Measurements from ENCODE around the gene TNFRSF1B. TPM values are rescaled to one million over a fixed set of nuclear protein-coding genes. Genes with fewer than 3 reads are reported as not detected.
"Not testable (repeated sequence)": the region's sequence is repeated elsewhere in the genome, so short reads cannot be mapped to it uniquely, and the experiment has no call there.

The TNFRSF1B gene
- total RNA-seq, 1 donor from 2014 or later: 50.4 TPM

DNA sequence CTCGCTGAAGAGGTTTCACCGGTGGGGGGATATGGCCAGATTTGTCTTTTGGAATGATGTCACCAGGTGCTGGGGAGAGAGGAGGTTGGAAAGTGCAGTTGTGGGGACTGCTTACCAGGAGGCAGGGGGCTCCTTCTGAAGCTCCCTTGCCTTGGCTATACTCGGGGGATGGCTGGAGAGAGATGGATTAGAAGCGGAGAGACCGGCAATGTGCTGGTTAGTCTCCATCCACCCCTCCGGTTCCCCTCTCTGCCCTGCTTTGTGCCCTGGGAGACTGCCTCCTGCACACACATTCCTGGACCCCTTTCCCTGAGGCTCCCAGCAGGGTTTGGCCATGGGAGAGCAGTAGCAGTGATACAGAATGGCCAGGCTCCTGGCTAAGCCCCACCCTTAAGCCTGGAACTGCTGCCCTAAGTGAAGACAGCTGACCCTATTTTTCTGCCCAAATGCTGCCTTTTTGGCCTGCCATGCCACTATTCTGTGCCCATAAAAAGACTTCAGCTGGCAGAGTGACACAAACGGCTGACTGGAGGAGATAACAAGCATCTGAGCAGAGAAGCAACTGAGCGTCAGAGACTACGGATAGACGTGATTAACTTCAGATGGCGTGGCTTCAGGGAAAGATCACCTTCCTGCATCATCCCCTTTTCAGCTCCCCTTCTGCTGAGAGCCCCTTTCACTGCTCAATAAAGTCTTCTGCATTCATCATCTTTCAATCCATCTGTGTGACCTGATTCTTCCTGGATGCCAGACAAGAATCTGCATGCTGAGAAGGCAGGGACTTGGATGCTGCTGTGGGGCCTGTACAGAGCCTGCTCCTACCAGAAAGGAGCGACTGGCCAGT lies 48.5 kb downstream of the TNFRSF1B start:
- DNase-seq (ENCODE audit: low spot score): no peak

DNA sequence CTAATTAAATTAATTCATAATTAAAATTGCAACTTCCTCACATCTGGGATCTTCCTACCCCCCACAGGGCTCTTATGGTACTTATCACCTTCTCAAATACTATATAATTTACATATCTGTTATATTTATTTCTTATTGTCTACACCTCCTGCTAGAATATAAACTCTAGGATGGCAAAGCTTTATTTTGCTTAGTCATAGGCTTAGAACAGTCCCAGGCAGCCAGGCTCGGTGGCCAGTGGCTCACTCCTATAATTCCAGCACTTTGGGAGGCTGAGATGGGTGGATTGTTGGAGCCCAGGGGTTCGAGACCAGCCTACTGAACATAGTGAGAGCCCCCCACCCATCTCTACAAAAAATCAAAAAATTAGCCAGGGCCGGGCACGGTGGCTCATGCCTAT lies 53.0 kb downstream of the TNFRSF1B start:
- no peak for DNase-seq (ENCODE audit: low spot score)

DNA sequence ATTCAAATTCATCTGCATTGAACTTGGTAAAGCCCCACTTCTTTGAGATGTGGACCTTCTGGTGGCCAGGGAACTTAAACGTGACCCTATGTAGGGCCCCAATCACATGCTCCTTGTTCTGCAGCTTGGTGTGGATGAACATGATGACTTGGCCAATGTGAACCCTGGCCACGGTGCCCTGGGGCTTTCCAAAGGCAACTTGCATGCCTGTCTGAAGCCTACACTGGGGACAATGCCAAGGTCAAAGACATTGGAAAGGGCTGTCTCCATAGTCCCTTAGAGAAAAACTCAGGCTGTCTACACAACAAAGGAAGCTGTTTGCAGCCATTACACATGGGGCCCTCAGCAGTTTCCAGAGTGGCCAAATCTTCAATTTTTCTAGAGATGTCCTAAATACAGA lies 54.1 kb downstream of the TNFRSF1B start:
- DNase-seq (ENCODE audit: low spot score): no peak

DNA sequence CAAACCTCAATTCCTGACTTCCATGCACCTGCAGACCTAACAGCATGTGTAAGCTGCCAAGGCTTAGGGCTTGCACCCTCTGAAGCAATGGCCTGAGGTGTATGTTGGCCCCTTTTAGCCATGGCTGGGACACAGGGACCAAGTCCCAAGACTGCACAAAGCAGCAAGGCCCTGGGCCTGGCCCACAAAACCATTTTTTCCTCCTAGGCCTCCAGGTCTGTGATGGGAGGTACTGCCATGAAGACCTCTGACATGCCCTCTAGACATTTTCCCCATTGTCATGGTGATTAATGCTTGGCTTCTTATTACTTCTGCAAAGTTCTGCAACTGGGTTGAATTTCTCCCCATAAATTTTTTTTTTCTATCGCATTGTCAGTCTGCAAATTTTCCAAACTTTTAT lies 55.9 kb downstream of the TNFRSF1B start:
- not testable (repeated sequence) for DNase-seq (ENCODE audit: low spot score)

DNA sequence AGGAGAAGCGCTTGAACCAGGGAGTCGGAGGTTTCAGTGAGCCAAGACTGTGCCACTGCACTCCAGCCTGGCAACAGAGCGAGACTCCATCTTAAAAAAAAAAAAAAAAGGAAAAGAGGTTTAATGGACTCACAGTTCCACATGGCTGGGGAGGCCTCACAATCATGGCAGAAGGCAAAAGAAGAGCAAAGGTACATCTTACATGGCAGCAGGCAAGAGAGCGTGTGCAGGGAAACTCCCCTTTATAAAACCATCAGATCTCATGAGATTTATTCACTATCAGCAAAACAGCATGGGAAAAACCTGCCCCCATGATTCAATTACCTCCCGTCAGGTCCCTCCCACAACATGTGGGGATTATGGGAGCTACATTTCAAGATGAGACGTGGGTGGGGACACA lies 57.3 kb downstream of the TNFRSF1B start:
- DNase-seq (ENCODE audit: low spot score): not testable (repeated sequence)

DNA sequence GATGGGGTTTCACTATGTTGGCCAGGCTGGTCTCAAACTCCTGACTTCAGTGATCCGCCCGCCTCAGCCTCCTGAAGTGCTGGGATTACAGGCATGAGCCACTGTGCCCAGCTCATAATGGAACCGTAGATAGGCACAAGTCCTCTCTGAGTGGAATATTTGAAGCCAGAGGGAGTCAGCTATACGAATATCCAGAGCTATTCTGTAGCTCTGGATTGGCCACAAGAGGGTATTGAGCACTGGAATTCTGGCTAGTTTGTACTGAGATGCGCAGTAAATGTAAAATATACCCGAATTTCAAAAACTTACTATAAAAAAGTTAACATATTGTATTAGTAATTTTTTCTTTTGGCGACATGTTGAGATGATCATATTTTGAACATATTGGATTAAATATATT lies 62.2 kb downstream of the TNFRSF1B start:
- DNase-seq (ENCODE audit: low spot score): no peak

DNA sequence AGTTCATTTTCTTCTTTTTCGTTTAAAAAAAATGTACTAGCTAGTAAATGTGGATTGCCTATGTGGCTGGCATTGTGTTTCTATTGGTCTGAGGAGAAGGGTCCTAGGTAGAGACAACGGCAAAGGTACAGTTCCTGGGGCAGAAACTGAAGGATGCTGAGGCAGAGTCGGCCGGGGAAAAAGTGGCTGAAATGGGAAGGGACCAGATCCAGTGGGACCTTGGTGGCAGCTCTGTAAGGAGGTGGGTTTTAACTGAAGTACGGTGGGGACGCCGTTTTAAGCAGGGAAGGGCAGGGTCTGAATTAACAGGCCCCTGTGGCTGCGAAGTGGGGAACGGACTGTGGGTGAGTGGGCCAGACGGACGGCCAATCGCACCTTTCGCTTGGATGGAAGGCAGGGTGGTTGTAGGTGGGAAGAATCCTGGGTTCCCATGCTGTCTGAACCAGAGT lies 62.6 kb downstream of the TNFRSF1B start:
- DNase-seq (ENCODE audit: low spot score): no peak

DNA sequence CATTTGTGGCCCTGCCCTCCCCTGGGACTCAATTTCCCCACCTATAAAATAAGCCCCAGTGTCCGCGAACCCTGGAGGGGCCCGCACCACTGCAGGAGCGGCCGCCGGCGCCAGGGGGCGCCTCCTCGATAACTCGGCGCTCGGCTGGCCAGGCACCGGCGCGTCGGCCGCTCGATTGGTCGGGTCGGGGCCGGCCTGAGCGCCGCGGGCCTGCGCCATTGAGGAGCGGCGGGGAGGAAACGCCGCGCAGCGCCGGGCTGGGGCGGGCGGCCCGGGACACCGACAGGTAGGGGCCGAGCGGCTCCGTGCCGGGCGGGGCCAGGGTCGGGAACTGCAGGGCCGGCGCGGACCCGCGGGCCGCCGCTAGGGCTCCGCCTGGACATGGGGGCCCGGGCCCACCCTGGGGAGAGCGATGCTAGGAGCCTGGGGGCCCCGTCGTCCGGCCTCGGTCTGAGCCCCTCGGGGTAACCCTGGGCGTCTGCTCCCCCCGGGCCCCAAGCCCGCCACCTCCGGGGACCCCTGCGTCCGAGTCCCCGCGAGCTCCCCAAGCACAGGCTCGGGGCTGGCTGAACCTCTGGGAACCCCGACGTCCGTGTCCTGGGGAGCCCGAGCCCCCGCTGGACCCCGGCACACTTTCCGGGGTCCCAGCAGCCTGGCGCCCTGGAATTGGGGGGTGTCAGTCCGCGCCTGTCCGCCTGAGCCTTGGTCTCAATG lies 63.2 kb downstream of the TNFRSF1B start, which contains the start of gene VPS13D:
VPS13D (plus strand) TSS at position 196 of the 714 bp plus-strand sequence. CDS start 4,237 bp downstream, outside the sequence.
- peak; percentile 83 for DNase-seq (ENCODE audit: low spot score)

DNA sequence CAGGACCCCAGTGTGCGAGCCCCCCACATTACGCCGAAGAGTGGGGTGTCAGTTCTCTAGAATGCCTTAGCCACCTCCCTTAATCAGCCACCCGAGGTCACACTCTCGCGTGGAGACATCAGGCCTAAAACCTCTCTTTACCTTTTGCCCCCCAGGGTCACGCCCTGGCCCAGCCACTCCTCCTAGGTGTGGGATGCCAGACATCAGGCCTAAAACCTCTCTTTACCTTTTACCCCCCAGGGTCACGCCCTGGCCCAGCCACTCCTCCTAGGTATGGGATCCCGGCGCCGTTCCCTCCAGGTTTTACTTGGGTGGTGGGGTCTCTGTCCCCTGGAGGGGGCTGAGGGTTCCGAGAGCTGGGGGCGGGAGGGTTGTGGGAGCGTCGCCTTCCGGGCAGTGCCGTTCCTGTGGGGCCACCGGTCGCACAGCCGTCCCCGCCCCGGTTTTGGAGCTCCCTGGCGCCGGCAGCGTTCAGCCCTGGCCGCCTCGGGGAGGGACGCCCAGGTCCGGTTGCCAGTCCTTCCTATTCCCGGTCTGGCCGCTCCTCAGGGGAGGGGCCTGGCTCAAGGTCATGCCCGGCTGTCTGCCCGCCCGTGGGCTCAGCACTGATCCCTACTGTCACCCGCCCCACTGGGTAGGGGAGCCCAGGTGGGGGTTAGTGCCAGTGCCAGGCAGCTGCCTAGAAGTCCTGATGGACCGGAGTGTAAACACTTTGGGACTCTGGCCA lies 63.9 kb downstream of the TNFRSF1B start:
- peak; percentile 47 for DNase-seq (ENCODE audit: low spot score)

DNA sequence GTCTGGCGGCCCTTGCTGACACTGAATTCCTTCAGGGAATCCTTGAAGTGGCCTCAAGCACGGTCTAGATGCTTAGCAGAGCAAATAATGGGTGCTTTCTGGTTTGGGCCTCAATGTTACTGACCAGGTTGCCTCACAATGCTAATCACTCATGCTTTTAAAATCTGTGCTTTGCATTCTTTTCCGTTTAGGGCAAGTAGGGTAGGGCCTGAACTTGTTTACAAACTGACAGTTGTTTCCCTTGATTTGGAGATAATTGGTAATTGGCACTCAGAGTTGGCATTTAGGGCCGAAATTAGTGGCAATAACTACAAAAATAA lies 64.4 kb downstream of the TNFRSF1B start:
- DNase-seq (ENCODE audit: low spot score): no peak

DNA sequence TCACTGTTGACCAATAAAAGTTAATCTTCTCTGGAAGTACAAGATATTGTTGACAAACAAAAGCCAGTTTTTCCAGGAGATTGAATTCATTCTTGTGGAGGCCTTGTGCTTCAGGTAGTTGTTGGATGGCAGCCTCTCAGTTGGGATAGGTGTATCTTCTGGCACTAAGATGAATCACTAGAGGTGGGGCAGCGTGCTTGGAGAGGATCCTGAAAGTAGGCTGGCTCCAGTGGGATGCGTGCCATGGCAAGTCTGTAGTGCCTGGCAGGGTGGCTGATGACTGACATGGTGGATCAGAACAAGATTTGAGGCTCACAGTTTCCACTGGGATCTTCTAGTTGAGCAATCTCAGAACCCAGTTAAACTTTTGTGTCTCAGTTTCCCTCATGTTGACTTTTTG lies 65.4 kb downstream of the TNFRSF1B start:
- peak; percentile 57 for DNase-seq (ENCODE audit: low spot score)

DNA sequence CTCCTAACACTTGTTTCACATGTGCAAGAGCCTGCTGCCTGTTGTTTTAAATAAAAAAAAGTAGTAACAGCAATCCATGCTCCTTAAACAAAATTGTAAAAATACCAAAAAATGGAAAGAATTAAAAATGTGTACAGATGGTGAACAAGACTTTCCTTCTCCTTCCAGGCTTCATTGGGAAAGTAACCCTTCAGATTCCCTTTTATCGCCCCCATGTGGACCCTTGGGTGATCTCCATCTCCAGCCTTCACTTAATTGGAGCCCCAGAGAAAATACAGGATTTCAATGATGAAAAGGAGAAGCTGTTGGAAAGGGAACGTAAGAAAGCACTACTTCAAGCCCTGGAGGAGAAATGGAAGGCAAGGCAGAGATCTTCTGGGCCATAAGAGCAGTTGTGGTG lies 77.3 kb downstream of the TNFRSF1B start:
- no peak for DNase-seq (ENCODE audit: low spot score)

DNA sequence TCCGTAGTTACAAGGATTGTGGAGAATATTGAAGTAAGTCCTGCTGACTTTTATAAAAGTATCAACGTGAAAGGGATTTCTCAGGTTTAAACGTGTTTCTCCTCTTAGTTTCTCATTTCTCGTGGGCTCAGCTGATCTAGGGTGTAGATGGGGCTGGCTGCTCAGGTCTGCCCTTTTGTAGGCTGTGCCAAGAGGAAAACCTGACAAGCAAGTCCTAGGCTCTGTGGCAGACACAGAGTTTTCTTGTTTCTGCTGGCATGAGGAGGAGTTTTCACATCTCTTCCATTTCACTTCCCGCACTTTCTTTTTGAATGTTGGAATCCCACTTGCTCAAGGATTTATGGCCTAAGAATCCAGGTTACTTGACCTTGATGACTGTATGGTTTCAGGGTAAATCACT lies 77.8 kb downstream of the TNFRSF1B start:
- DNase-seq (ENCODE audit: low spot score): no peak

DNA sequence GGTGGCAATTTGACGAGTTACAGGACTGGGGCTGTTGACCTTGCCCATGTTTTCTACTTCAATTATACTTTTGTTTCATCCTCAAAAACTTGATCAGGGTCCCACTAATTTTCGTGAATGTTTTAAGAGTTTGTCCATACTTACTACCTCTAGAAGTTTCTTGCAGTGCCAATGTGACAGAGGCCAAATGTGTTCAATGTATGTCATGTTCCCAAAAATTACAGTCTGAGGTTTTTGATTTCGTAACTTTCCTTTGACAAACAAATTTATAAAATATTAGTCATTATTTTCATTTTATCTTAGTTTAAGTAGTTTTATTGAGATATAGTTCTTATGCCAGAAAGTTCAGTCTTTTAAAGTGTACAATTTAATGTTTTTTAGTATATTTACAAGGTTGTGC lies 78.3 kb downstream of the TNFRSF1B start:
- DNase-seq (ENCODE audit: low spot score): no peak

DNA sequence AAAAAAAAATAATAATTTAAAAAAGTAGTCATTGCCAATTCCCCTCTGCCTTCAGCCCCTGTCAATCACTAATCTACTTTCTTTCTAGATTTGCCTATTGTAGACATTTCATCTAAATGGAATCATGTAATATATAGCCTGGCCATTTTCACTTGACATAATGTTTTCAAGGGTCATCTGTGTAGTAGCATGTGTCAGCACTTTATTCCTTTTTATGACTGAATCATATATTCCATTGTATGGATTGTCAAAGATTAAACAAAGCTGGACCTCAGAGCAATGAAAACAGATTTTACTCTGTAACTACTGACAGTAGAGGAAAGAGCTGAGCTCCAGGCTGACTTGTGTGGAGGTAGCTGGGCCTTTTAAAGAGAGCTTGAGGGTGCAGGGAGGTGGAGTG lies 78.9 kb downstream of the TNFRSF1B start:
- DNase-seq (ENCODE audit: low spot score): no peak

DNA sequence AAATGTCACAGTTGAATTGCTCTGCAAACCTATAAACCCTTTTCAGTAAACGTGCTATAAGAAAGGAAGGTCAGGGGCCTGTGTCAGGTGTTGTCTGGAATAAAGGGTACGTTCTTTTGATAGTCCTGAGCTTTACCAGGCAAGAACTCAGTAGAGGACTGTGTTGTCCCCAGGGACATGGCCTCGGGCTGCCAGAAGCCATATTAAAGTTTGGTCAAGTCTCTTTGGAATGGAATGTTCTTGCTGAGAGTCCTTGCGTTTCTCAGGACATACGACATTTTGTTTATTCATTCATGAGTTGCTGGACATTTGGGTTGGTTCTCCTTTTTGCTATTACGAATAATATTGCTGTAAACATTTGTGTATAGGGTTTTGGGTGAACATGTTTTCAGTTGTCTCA lies 79.8 kb downstream of the TNFRSF1B start:
- DNase-seq (ENCODE audit: low spot score): no peak

DNA sequence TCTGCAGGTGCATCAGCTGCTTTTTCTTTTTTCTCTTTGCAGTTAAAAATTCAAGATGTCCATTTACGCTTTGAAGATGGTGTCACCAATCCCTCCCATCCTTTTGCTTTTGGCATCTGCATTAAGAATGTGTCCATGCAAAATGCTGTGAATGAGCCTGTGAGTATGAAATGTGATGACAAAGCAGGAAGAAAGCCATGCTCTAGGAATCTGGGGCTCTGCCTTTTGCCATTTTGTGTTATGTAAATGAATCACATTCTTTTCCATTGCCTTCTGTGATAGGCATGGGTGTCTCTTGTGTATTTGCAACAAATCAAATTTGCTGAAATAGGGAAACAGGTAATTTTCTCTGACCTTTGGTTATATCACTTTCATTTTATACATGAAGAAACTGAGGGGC lies 82.4 kb downstream of the TNFRSF1B start:
- DNase-seq (ENCODE audit: low spot score): no peak

DNA sequence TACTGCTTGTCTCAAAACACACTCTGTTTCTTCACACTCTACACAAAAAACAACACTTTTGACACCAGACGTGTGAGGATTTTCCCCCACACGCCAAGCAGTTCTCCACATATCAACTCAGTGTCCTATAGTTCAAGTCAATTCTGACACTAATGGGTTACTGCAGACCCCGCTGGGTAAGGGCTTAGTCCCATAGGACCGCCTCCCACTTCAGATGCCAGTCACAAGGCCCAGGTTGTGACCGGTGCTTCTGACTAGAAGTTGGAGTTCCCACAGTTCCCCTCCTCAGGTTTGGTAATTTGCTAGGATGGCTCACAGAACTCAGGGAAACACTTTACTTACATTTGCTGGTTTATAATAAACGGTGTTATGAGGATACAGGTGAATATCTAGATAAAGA lies 83.0 kb downstream of the TNFRSF1B start:
- DNase-seq (ENCODE audit: low spot score): no peak

DNA sequence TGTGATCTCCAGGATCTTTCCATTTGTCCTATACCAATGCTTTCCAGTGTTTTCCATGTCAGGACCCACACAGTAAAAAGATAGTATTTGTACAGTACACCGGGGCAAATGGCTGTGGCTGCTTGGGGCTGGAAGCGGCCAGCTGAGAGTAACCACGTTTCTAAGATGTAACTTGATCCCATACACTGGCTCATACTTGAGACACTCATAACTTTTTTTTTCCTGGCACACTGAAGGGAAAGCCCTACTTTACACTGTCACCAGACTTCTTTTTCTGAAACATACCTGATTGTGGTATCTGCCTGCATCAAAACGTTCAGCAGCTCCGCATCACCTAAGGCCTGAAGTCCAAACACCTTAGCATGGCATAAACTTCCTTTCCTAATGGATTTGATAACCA lies 84.7 kb downstream of the TNFRSF1B start:
- DNase-seq (ENCODE audit: low spot score): no peak

DNA sequence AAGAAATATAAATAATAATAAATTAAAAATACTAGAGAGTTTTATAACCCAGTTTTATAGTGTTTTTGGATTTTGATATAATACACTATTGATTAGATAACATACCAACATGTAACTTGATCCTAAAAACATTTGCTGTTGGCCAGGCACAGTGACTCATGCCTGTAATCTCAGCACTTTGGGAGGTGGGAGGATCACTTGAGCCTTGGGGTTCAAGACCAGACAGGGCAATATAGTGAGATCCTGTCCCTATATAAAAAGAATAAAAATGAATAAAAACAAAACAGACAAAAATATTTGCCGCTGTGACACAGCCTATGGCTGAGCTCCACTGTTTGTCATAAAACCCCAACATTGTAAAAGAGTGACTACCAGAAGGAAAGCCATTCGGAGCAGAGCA lies 89.1 kb downstream of the TNFRSF1B start:
- no peak for DNase-seq (ENCODE audit: low spot score)

DNA sequence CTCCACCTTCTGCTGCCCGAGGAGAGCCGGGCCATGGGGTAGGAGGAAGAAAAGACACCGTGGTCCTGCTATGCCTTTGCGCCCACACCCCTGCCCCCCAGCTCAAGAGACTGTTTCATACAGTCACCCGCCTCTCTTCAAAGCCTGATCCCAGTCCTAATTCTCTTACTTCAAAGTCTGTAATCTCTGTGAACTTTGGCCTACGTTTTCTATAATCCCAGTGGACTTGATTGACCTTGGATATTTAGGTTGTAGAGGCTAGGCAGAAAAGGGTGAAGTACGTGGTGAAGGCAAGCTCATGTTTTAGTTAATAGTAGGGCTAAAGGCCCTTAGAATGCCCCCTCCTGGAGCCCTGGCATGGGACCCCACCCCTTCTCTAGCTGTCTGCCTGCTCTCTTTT lies 91.5 kb downstream of the TNFRSF1B start:
- no peak for DNase-seq (ENCODE audit: low spot score)
